ENCODE results near the gene FST. TPM values are rescaled to one million over a fixed set of nuclear protein-coding genes. Genes with fewer than 3 reads are reported as not detected.

The FST gene
- total RNA-seq, 4 donors from 2014 or later: 2.1 to 15.7 (median 9.3) TPM

DNA sequence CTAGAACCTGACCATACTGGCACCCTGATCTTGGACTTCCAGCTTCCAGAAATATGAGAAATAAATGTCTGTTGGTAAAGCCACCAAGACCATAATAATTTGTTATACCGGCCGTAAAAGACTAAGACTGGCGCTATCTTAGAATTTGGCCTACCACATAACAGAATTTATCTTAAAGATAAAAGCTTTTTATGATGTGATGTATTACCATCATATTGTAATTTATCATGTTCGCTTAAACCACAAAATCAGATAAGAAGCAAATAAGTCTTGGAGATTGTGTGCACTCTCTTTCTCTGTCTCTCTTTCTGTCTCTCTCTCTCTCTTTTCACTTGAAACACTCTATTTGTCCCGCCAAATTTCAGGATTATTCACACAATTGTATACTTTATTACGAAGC, 35.6 kb downstream of the FST start:
- DNase-seq (ENCODE audit: low spot score) (no peak), ATAC-seq (ENCODE audit: low FRiP score) (no peak)
- TF ChIP-seq, protein P1, sequence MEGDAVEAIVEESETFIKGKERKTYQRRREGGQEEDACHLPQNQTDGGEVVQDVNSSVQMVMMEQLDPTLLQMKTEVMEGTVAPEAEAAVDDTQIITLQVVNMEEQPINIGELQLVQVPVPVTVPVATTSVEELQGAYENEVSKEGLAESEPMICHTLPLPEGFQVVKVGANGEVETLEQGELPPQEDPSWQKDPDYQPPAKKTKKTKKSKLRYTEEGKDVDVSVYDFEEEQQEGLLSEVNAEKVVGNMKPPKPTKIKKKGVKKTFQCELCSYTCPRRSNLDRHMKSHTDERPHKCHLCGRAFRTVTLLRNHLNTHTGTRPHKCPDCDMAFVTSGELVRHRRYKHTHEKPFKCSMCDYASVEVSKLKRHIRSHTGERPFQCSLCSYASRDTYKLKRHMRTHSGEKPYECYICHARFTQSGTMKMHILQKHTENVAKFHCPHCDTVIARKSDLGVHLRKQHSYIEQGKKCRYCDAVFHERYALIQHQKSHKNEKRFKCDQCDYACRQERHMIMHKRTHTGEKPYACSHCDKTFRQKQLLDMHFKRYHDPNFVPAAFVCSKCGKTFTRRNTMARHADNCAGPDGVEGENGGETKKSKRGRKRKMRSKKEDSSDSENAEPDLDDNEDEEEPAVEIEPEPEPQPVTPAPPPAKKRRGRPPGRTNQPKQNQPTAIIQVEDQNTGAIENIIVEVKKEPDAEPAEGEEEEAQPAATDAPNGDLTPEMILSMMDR (IDR thresholded peaks at IDR 0.05): no peak

DNA sequence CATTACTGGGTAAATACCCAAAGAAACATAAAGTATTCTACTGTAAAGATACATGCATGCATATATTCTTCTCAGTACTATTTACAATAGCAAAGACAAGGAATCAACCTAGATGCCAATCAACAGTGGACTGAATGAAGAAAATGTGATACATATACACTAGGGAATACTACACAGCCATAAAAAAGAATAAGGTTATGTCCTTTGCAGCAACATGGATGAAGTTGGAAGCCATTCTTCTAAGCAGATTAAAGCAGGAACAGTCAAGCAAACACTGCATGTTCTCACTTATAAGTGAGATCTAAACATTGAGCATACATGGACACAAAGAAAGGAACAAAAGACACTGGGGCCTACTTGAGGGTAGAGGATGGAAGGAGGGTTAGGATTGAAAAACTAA, 40.4 kb downstream of the FST start:
- ATAC-seq (ENCODE audit: low FRiP score) (no peak), DNase-seq (ENCODE audit: low spot score) (no peak)
- TF ChIP-seq, protein P1 (IDR thresholded peaks at IDR 0.05): no peak

Other genes starting within 250 kb of the FST start
- 10 to 100 TPM; 60.5 to 90.5 (median 84.3) TPM for gene NDUFS4, start 80.0 kb downstream of the FST start, total RNA-seq

Measured in omental fat pad (tissue), 4 donors.